HepG2 (cell line): ENCODE data around the gene SPACDR. TPM values are rescaled to one million over a fixed set of nuclear protein-coding genes. Genes with fewer than 3 reads are reported as not detected.

Experiments used
- ATAC-seq: fragments of 200-7000 bp; cut with Tn5 transposase; 3 replicates; pipeline ENCODE4 v1.9.1; 2020; ENCODE audit warnings: mild to moderate bottlenecking, moderate library complexity
- BruUV-seq: library from RNA; stranded (reverse); fragments of 400-500 nt; replicated peaks from 2 replicates; lab custom pipeline; 2021; lab: Mats Ljungman, UMichigan
- CTCF ChIA-PET: fragments of 300-600 bp; formaldehyde crosslinking; extraction: SDS; loops from one replicate; lab custom pipeline; 2021; ENCODE audit warnings: low total read pairs, inconsistent platforms, low intra/inter-chr PET ratio; lab: Yijun Ruan, JAX
- POLR2A ChIA-PET: fragments of 350-600 bp; sonication (Branson Sonifier 250); formaldehyde crosslinking; loops from one replicate; lab custom pipeline; 2020; ENCODE audit warnings: antibody characterized with exemption, inconsistent platforms; lab: Yijun Ruan, JAX
- DNase-seq: peaks from one replicate; pipeline ENCODE4 v3.0.0-alpha.2; 2015; ENCODE audit warnings: low spot score
- FAIRE-seq: peaks from 3 replicates; lab custom pipeline; 2011; peaks lifted over from hg19 to GRCh38; lab: Jason Lieb, UNC
- H2AFZ ChIP-seq: one replicate; pipeline ENCODE4 v1.6.1; 2011; ENCODE audit warnings: low read length, inconsistent platforms
- H3K27ac ChIP-seq: fragments of 300-600 bp; 3 replicates; pipeline ENCODE4 v1.8.0; 2011; ENCODE audit warnings: mixed run types, mild to moderate bottlenecking, mixed read lengths, low read length, inconsistent platforms; ENCODE audit not compliant: insufficient read depth; ENCODE audit errors: extremely low read length
- H3K27me3 ChIP-seq, 2 experiments: fragments of 200-600 bp in 1 of 2; 2 replicates in 1 of 2; 3 replicates in 1 of 2; pipeline versions ENCODE4 v1.6.0 to v1.8.0; 2011; ENCODE audit warnings: low read length in 2 of 2, mild to moderate bottlenecking in 2 of 2, moderate library complexity in 2 of 2, inconsistent platforms in 1 of 2; ENCODE audit not compliant: insufficient read depth in 2 of 2, control insufficient read depth in 1 of 2
- H3K36me3 ChIP-seq, 2 experiments: fragments of 200-600 bp in 1 of 2; replicated peaks in 1 of 2; 2 replicates in 1 of 2; 3 replicates in 1 of 2; pipeline versions ENCODE4 v1.5.1 to v1.8.0; 2011; ENCODE audit warnings: low read length in 2 of 2, inconsistent platforms in 1 of 2; ENCODE audit not compliant: insufficient read depth in 2 of 2, control insufficient read depth in 1 of 2
- H3K4me1 ChIP-seq: 2 replicates; pipeline ENCODE4 v1.5.1; 2012; ENCODE audit warnings: low read length, inconsistent platforms; ENCODE audit not compliant: insufficient read depth
- H3K4me2 ChIP-seq: 2 replicates; pipeline ENCODE4 v1.6.0; 2011; ENCODE audit warnings: low read depth, low read length, inconsistent platforms
- H3K4me3 ChIP-seq, 3 experiments: fragments of 200-600 bp in 1 of 3; sonication (generic), shearing (Covaris generic) in 1 of 3; replicated peaks in 1 of 3; 2 replicates each; pipeline ENCODE4 v1.5.1; 2011 to 2016; ENCODE audit warnings: low read length in 3 of 3, inconsistent platforms in 2 of 3, low read depth in 2 of 3, mild to moderate bottlenecking in 2 of 3, control low read depth in 1 of 3, mixed read lengths in 1 of 3; ENCODE audit not compliant: insufficient read depth in 1 of 3
- H3K79me2 ChIP-seq: one replicate; pipeline ENCODE4 v1.6.1; 2011; ENCODE audit warnings: low read length, inconsistent platforms; ENCODE audit not compliant: insufficient read depth
- H3K9ac ChIP-seq: 2 replicates; pipeline ENCODE4 v1.6.0; 2011; ENCODE audit warnings: mild to moderate bottlenecking, low read depth, low read length, inconsistent platforms; ENCODE audit not compliant: insufficient read depth
- H3K9me3 ChIP-seq: 2 replicates; pipeline ENCODE4 v1.5.1; 2012; ENCODE audit warnings: mild to moderate bottlenecking, low read length
- H4K20me1 ChIP-seq: 2 replicates; pipeline ENCODE4 v1.6.0; 2011; ENCODE audit warnings: inconsistent platforms, mild to moderate bottlenecking, low read length, moderate library complexity; ENCODE audit not compliant: insufficient read depth
- EEA1 ChIP-seq: sonication (generic); formaldehyde crosslinking; IDR thresholded peaks from 2 replicates; pipeline ENCODE4 v1.5.1; 2020; ENCODE audit warnings: mild to moderate bottlenecking, missing genetic modification reagents, borderline replicate concordance
- FOXC1 ChIP-seq: sonication (generic); formaldehyde crosslinking; IDR thresholded peaks from 2 replicates; pipeline ENCODE4 v1.8.0; 2022; ENCODE audit warnings: mild to moderate bottlenecking, missing genetic modification reagents, borderline replicate concordance
- FOXJ3 ChIP-seq: sonication (generic); formaldehyde crosslinking; IDR thresholded peaks from 2 replicates; pipeline ENCODE4 v1.4.0; 2020; ENCODE audit warnings: missing genetic modification reagents, mild to moderate bottlenecking, borderline replicate concordance
- MIER2 ChIP-seq: IDR thresholded peaks from 2 replicates; pipeline ENCODE4 v1.6.1; 2016; ENCODE audit warnings: missing biosample characterization, missing genetic modification reagents
- RXRA ChIP-seq: sonication (generic); formaldehyde crosslinking; IDR thresholded peaks from 2 replicates; pipeline ENCODE4 v1.5.1; 2020; ENCODE audit warnings: missing genetic modification reagents
- SNAI1 ChIP-seq: sonication (generic); formaldehyde crosslinking; IDR thresholded peaks from 2 replicates; pipeline ENCODE4 v1.5.0; 2020; ENCODE audit warnings: mild to moderate bottlenecking, missing genetic modification reagents, borderline replicate concordance
- ZNF136 ChIP-seq: sonication (generic); formaldehyde crosslinking; IDR thresholded peaks from 2 replicates; pipeline ENCODE4 v1.8.1; 2022; ENCODE audit warnings: low read depth, mild to moderate bottlenecking, moderate library complexity, missing genetic modification reagents
- ZNF329 ChIP-seq: sonication (generic); formaldehyde crosslinking; IDR thresholded peaks from 2 replicates; pipeline ENCODE4 v1.9.0; 2021; ENCODE audit warnings: low read depth, mild to moderate bottlenecking, missing genetic modification reagents
- ZNF446 ChIP-seq: sonication (generic); formaldehyde crosslinking; IDR thresholded peaks from 2 replicates; pipeline ENCODE4 v1.5.0; 2020; ENCODE audit warnings: mild to moderate bottlenecking, missing genetic modification reagents
- WGBS: methylation state at CpG from one replicate; pipeline ENCODE4 v1.1.6; 2017; ENCODE audit warnings: low lambda C conversion rate; 5-methylcytosine and 5-hydroxymethylcytosine counted together
- in situ Hi-C: cut with HindIII; loops from 2 replicates; pipeline ENCODE4 v1.10.0; 2017; ENCODE audit warnings: low pct_unique_long_range_greater_than_20kb; ENCODE audit not compliant: extremely low pct_ligation_motif_present
- intact Hi-C: fragments of 100-400 bp; cut with micrococcal nuclease; formaldehyde crosslinking; loops from one replicate; pipeline ENCODE4 v1.10.0; 2022; ENCODE audit not compliant: unreplicated experiment
- polyA plus RNA-seq, 8 experiments: library from polyadenylated mRNA; depleted of rRNA in 3 of 8; stranded (reverse) in 7 of 8; unstranded in 1 of 8; fragments of >200 nt; fragmentation: Illumina TruSeq in 4 of 8; extraction: Trizol in 4 of 8; gene quantifications; 2 replicates each; pipeline versions ENCODE4 v1.2.1 to v1.2.3, GENCODE V29; 2011 to 2016; ENCODE audit warnings: low read depth in 4 of 8, missing spikeins in 1 of 8, mixed read lengths in 1 of 8; ENCODE audit not compliant: insufficient read depth in 1 of 8
- total RNA-seq, 5 experiments: library from RNA; depleted of rRNA; stranded (reverse); fragments of >200 nt; fragmentation: Illumina TruSeq; extraction: Trizol; gene quantifications; 2 replicates each; pipeline ENCODE4 v1.2.3, GENCODE V29; 2016; ENCODE audit warnings: low read depth in 1 of 5
- TF ChIP-seq, protein P1 (sequence below): sonication (generic); formaldehyde crosslinking; IDR thresholded peaks from 2 replicates; pipeline ENCODE4 v1.4.0; 2020; ENCODE audit warnings: missing genetic modification reagents
- TF ChIP-seq, protein P2 (sequence below): sonication (generic); formaldehyde crosslinking; IDR thresholded peaks from one replicate; pipeline ENCODE4 v1.5.1; 2020; ENCODE audit warnings: mild to moderate bottlenecking, missing genetic modification reagents; ENCODE audit errors: not compliant biosample characterization
- TF ChIP-seq, protein P3 (sequence below): sonication (generic); formaldehyde crosslinking; IDR thresholded peaks from 2 replicates; pipeline ENCODE4 v1.5.0; 2020; ENCODE audit warnings: missing genetic modification reagents

The SPACDR gene
- total and polyA plus RNA-seq, 2 of the 13 experiments (the other 11 are each of a cell fraction or from before 2014, with no cell fraction given): 0.41 TPM; not detected in 1

DNA sequence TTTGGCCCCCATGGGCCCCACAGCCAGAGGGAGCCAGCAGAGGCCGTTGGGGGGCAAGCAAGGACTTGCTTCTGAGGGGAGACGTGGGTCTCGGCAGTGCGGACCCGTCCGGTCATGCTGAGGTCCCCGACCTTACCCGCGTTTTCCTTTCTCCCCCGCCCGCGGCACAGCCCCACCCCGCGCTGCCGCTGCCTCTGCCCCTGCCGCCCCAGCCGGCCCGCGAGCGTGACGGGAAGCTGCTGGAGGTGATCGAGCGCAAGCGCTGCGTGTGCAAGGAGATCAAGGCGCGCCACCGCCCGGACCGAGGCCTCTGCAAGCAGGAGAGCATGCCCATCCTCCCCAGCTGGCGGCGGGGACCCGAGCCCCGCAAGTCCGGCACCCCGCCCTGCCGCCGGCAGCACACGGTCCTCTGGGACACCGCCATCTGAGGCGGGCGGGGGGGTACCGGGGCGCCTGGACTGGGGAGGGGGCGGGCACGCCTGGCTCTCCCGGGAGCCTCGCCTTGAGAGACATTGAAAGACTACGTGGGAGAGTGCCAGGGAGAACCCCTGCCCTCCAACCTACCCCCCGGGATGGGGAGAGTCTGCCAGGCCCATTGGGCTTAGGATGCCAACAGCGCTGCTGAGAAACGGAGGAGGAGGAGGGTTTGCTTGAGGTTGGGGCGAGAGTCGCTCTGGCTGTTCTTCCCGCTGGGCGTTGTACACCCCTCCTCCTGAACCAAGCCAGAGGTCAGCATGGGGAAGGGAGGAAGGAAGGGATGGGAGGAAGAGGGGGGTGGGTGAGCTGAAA, 29.6 kb upstream of the SPACDR start:
- Histone ChIP-seq H4K20me1 (no peaks in the 10 kb centered on the region), H3K27me3 (peaks cover 1 to 7% of the 10 kb centered on the region in 2 experiments; a peak in 4 of 5 replicates), H2AFZ (no peak overlapping the region), H3K9ac (peak overlapping the region; percentile 43; the same call in 1 of the 2 replicates), H3K4me2 (peak overlapping the region; percentile 95), H3K79me2 (no peaks in the 10 kb centered on the region), H3K4me3 (peak overlapping the region; percentile 42 to 76 (median 54)), H3K27ac (no peak overlapping the region), H3K4me1 (peaks cover 34% of the 10 kb centered on the region), H3K9me3 (no peaks in the 10 kb centered on the region), H3K36me3 (no peaks in the 10 kb centered on the region)
- in situ Hi-C loops (no loop called here), intact Hi-C loops (loop anchor here (1.0 to 2.0 kb wide), 2 partner anchors 52 to 65 kb away; no protein-coding TSS in a partner anchor)
- FAIRE-seq: no peak
- CTCF ChIA-PET: interaction anchor here (1.0 to 1.1 kb wide), 2 partner anchors 10 to 66 kb away, joined by 3 to 4 read pairs; partner anchors contain the start of gene NYAP1
- POLR2A ChIA-PET: interaction anchor here (0.9 to 1.5 kb wide), 6 partner anchors 14 to 92 kb away, joined by 3 to 4 read pairs (median 3); partner anchors contain the start of genes AGFG2, FBXO24, LRCH4 and ZCWPW1
- peak; percentile 33 for DNase-seq
- WGBS: 0% methylated on average over 16 of the region's 56 CpGs
- BruUV-seq: no TSS peak
- peak; percentile 80 for ATAC-seq
- no peak for TF ChIP-seq FOXJ3 (CRISPR knock-in tag)
- TF ChIP-seq, protein P1, sequence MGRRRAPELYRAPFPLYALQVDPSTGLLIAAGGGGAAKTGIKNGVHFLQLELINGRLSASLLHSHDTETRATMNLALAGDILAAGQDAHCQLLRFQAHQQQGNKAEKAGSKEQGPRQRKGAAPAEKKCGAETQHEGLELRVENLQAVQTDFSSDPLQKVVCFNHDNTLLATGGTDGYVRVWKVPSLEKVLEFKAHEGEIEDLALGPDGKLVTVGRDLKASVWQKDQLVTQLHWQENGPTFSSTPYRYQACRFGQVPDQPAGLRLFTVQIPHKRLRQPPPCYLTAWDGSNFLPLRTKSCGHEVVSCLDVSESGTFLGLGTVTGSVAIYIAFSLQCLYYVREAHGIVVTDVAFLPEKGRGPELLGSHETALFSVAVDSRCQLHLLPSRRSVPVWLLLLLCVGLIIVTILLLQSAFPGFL (CRISPR knock-in tag): no peak
- no peak for TF ChIP-seq MIER2 (CRISPR knock-in tag)
- TF ChIP-seq, protein P2, sequence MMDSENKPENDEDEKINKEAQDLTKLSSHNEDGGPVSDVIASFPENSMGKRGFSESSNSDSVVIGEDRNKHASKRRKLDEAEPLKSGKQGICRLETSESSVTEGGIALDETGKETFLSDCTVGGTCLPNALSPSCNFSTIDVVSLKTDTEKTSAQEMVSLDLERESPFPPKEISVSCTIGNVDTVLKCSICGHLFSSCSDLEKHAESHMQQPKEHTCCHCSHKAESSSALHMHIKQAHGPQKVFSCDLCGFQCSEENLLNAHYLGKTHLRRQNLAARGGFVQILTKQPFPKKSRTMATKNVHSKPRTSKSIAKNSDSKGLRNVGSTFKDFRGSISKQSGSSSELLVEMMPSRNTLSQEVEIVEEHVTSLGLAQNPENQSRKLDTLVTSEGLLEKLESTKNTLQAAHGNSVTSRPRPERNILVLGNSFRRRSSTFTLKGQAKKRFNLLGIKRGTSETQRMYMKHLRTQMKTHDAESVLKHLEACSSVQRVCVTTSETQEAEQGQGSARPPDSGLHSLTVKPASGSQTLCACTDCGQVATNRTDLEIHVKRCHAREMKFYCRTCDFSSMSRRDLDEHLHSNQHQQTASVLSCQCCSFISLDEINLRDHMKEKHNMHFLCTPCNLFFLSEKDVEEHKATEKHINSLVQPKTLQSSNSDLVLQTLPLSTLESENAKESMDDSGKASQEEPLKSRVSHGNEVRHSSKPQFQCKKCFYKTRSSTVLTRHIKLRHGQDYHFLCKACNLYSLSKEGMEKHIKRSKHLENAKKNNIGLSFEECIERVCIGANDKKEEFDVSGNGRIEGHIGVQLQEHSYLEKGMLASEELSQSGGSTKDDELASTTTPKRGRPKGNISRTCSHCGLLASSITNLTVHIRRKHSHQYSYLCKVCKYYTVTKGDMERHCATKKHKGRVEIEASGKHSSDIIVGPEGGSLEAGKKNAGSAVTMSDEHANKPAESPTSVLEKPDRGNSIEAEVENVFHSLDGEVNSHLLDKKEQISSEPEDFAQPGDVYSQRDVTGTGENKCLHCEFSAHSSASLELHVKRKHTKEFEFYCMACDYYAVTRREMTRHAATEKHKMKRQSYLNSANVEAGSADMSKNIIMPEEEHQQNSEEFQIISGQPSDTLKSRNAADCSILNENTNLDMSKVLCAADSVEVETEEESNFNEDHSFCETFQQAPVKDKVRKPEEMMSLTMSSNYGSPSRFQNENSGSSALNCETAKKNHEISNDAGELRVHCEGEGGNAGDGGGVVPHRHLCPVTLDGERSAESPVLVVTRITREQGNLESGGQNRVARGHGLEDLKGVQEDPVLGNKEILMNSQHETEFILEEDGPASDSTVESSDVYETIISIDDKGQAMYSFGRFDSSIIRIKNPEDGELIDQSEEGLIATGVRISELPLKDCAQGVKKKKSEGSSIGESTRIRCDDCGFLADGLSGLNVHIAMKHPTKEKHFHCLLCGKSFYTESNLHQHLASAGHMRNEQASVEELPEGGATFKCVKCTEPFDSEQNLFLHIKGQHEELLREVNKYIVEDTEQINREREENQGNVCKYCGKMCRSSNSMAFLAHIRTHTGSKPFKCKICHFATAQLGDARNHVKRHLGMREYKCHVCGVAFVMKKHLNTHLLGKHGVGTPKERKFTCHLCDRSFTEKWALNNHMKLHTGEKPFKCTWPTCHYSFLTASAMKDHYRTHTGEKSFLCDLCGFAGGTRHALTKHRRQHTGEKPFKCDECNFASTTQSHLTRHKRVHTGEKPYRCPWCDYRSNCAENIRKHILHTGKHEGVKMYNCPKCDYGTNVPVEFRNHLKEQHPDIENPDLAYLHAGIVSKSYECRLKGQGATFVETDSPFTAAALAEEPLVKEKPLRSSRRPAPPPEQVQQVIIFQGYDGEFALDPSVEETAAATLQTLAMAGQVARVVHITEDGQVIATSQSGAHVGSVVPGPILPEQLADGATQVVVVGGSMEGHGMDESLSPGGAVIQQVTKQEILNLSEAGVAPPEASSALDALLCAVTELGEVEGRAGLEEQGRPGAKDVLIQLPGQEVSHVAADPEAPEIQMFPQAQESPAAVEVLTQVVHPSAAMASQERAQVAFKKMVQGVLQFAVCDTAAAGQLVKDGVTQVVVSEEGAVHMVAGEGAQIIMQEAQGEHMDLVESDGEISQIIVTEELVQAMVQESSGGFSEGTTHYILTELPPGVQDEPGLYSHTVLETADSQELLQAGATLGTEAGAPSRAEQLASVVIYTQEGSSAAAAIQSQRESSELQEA (CRISPR knock-in tag): peak; percentile 15
- TF ChIP-seq ZNF136 (CRISPR knock-in tag): peak; percentile 86; the same call in 1 of the 2 replicates
- TF ChIP-seq SNAI1 (CRISPR knock-in tag): no peak
- TF ChIP-seq RXRA: peak; percentile 72
- no peak for TF ChIP-seq FOXC1 (CRISPR knock-in tag)
- TF ChIP-seq, protein P3, sequence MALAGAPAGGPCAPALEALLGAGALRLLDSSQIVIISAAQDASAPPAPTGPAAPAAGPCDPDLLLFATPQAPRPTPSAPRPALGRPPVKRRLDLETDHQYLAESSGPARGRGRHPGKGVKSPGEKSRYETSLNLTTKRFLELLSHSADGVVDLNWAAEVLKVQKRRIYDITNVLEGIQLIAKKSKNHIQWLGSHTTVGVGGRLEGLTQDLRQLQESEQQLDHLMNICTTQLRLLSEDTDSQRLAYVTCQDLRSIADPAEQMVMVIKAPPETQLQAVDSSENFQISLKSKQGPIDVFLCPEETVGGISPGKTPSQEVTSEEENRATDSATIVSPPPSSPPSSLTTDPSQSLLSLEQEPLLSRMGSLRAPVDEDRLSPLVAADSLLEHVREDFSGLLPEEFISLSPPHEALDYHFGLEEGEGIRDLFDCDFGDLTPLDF: no peak
- TF ChIP-seq ZNF329 (CRISPR knock-in tag): no peak
- no peak for TF ChIP-seq EEA1 (CRISPR knock-in tag)
- TF ChIP-seq ZNF446 (CRISPR knock-in tag): no peak
